Stimulated activated CD8-positive, alpha-beta memory T cell treated with anti-CD3 and anti-CD28 coated beads, Interleukin-12 subunit alpha, Interleukin-12 subunit beta, amount 100 ng/mL, for 4 hours (primary cell): ENCODE data around the gene CCNC.
"Not testable (repeated sequence)": the region's sequence is repeated elsewhere in the genome, so short reads cannot be mapped to it uniquely, and the experiment has no call there.

Source experiments
- DNase-seq: peaks from one replicate; pipeline ENCODE4 v3.0.0-alpha.2; 2020; ENCODE audit warnings: low read depth

The CCNC gene

GRCh38 chr6:99603421-99604165 lies 35.1 kb upstream of the CCNC start:
- DNase-seq, result no peak

GRCh38 chr6:99602520-99603420 lies 34.3 kb upstream of the CCNC start:
- DNase-seq, result no peak

GRCh38 chr6:99594696-99595095 lies 26.2 kb upstream of the CCNC start:
- DNase-seq, result not testable (repeated sequence)

GRCh38 chr6:99592900-99593299 lies 24.4 kb upstream of the CCNC start:
- no peak for DNase-seq

GRCh38 chr6:99591673-99592364 lies 23.4 kb upstream of the CCNC start:
- no peak for DNase-seq

GRCh38 chr6:99590728-99591672 lies 22.5 kb upstream of the CCNC start:
- DNase-seq, result no peak

GRCh38 chr6:99589907-99590493 lies 21.5 kb upstream of the CCNC start:
- DNase-seq, result no peak

GRCh38 chr6:99589290-99589672 lies 20.8 kb upstream of the CCNC start:
- no peak for DNase-seq

GRCh38 chr6:99588618-99589289 lies 20.3 kb upstream of the CCNC start:
- peak; percentile 49 for DNase-seq

GRCh38 chr6:99587792-99588191 lies 19.3 kb upstream of the CCNC start:
- no peak for DNase-seq

- no peak for DNase-seq
Observed at GRCh38 chr6:99579781-99580180, 11.3 kb upstream of the CCNC start.

- no peak for DNase-seq
Observed at GRCh38 chr6:99575544-99576227, 7.2 kb upstream of the CCNC start.

GRCh38 chr6:99573980-99574617 lies 5.6 kb upstream of the CCNC start:
- no peak for DNase-seq

- no peak for DNase-seq
Observed at GRCh38 chr6:99563056-99563723, 5.3 kb downstream of the CCNC start.

GRCh38 chr6:99560668-99561067 lies 7.8 kb downstream of the CCNC start:
- DNase-seq, result no peak

GRCh38 chr6:99559057-99559456 lies 9.4 kb downstream of the CCNC start:
- no peak for DNase-seq

- DNase-seq, result no peak
Observed at GRCh38 chr6:99553888-99554287, 14.6 kb downstream of the CCNC start.

- no peak for DNase-seq
Observed at GRCh38 chr6:99550046-99550748, 18.3 kb downstream of the CCNC start.
